Measurements from ENCODE around the gene NLK.

NLK gene

GRCh38 chr17:28145348-28145747, 102.9 kb downstream of the NLK start (continued):
- TF ChIP-seq CREB5 (CRISPR knock-in tag; IDR thresholded peaks at IDR 0.05; ENCODE audit: low read depth) (no peak), PATZ1 (CRISPR knock-in tag; IDR thresholded peaks at IDR 0.05; ENCODE audit: borderline replicate concordance) (no peak), ZC3H10 (CRISPR knock-in tag; IDR thresholded peaks at IDR 0.05) (no peak)

GRCh38 chr17:28147017-28147416, 104.5 kb downstream of the NLK start:
- TF ChIP-seq ZNF70 (CRISPR knock-in tag; IDR thresholded peaks at IDR 0.05), result no peak
- TF ChIP-seq ZFP3 (CRISPR knock-in tag; IDR thresholded peaks at IDR 0.05), result no peak
- TF ChIP-seq ZFP30 (CRISPR knock-in tag; IDR thresholded peaks at IDR 0.05), result no peak
- TF ChIP-seq ZNF8 (CRISPR knock-in tag; IDR thresholded peaks at IDR 0.05), result no peak
- TF ChIP-seq ZNF565 (CRISPR knock-in tag; conservative IDR thresholded peaks at IDR 0.05; ENCODE audit: low read depth), result no peak
- TF ChIP-seq CREB5 (CRISPR knock-in tag; IDR thresholded peaks at IDR 0.05; ENCODE audit: low read depth), result no peak
- no peak for TF ChIP-seq ESRRG (CRISPR knock-in tag; IDR thresholded peaks at IDR 0.05)
- no peak for TF ChIP-seq BACH2 (CRISPR knock-in tag; IDR thresholded peaks at IDR 0.05; ENCODE audit: borderline replicate concordance)
- no peak for TF ChIP-seq RARB (CRISPR knock-in tag; IDR thresholded peaks at IDR 0.05)
- TF ChIP-seq ISL1 (CRISPR knock-in tag; IDR thresholded peaks at IDR 0.05), result no peak
- no peak for TF ChIP-seq ARNTL (CRISPR knock-in tag; IDR thresholded peaks at IDR 0.05; ENCODE audit: borderline replicate concordance, low read depth)
- TF ChIP-seq POU6F1 (CRISPR knock-in tag; IDR thresholded peaks at IDR 0.05; ENCODE audit: borderline replicate concordance, low read depth), result no peak
- no peak for TF ChIP-seq PPARA (CRISPR knock-in tag; IDR thresholded peaks at IDR 0.05; ENCODE audit: borderline replicate concordance)
- TF ChIP-seq SNAI2 (CRISPR knock-in tag; IDR thresholded peaks at IDR 0.05), result no peak
- no peak for TF ChIP-seq TOX (CRISPR knock-in tag; IDR thresholded peaks at IDR 0.05; ENCODE audit: borderline replicate concordance)
- TF ChIP-seq TCF4 (CRISPR knock-in tag; IDR thresholded peaks at IDR 0.05; ENCODE audit: borderline replicate concordance), result no peak
- no peak for TF ChIP-seq PATZ1 (CRISPR knock-in tag; IDR thresholded peaks at IDR 0.05; ENCODE audit: borderline replicate concordance)
- no peak for TF ChIP-seq TSHZ2 (CRISPR knock-in tag; IDR thresholded peaks at IDR 0.05)
- TF ChIP-seq GLIS3 (CRISPR knock-in tag; IDR thresholded peaks at IDR 0.05), result no peak
- ATAC-seq, result no peak

- ATAC-seq, result peak; percentile 27; the same call in 1 of the 3 replicates
- TF ChIP-seq SNAI2 (CRISPR knock-in tag; IDR thresholded peaks at IDR 0.05) (no peak), ESRRG (CRISPR knock-in tag; IDR thresholded peaks at IDR 0.05) (no peak), TCF4 (CRISPR knock-in tag; IDR thresholded peaks at IDR 0.05; ENCODE audit: borderline replicate concordance) (peak; percentile 33; the same call in 1 of the 2 replicates)
Measured at GRCh38 chr17:28151001-28151400, 108.5 kb downstream of the NLK start.

All from SK-N-SH treated with all-trans-retinoic acid at 6 μM for 48 hours (cell line).